GM12872 (cell line): ENCODE results near the gene FUT6.

Experiments
- TF ChIP-seq, protein P1 (sequence below): IDR thresholded peaks from 3 replicates; pipeline ENCODE4 v1.5.1; 2011; ENCODE audit warnings: low read depth, mild to moderate bottlenecking, low read length, moderate library complexity; ENCODE audit not compliant: insufficient read depth

The FUT6 gene

GRCh38 chr19:5785423-5785822 lies 54.1 kb downstream of the FUT6 start:
- TF ChIP-seq, protein P1, sequence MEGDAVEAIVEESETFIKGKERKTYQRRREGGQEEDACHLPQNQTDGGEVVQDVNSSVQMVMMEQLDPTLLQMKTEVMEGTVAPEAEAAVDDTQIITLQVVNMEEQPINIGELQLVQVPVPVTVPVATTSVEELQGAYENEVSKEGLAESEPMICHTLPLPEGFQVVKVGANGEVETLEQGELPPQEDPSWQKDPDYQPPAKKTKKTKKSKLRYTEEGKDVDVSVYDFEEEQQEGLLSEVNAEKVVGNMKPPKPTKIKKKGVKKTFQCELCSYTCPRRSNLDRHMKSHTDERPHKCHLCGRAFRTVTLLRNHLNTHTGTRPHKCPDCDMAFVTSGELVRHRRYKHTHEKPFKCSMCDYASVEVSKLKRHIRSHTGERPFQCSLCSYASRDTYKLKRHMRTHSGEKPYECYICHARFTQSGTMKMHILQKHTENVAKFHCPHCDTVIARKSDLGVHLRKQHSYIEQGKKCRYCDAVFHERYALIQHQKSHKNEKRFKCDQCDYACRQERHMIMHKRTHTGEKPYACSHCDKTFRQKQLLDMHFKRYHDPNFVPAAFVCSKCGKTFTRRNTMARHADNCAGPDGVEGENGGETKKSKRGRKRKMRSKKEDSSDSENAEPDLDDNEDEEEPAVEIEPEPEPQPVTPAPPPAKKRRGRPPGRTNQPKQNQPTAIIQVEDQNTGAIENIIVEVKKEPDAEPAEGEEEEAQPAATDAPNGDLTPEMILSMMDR, result no peak

- TF ChIP-seq, protein P1, result no peak
Observed at GRCh38 chr19:5784581-5785147, 54.8 kb downstream of the FUT6 start, which contains the start of gene PRR22. Gene PRR22, minus strand, starts transcription at chr19:5784746. Its CDS starts 86 bp downstream, at chr19:5784660.

DNA sequence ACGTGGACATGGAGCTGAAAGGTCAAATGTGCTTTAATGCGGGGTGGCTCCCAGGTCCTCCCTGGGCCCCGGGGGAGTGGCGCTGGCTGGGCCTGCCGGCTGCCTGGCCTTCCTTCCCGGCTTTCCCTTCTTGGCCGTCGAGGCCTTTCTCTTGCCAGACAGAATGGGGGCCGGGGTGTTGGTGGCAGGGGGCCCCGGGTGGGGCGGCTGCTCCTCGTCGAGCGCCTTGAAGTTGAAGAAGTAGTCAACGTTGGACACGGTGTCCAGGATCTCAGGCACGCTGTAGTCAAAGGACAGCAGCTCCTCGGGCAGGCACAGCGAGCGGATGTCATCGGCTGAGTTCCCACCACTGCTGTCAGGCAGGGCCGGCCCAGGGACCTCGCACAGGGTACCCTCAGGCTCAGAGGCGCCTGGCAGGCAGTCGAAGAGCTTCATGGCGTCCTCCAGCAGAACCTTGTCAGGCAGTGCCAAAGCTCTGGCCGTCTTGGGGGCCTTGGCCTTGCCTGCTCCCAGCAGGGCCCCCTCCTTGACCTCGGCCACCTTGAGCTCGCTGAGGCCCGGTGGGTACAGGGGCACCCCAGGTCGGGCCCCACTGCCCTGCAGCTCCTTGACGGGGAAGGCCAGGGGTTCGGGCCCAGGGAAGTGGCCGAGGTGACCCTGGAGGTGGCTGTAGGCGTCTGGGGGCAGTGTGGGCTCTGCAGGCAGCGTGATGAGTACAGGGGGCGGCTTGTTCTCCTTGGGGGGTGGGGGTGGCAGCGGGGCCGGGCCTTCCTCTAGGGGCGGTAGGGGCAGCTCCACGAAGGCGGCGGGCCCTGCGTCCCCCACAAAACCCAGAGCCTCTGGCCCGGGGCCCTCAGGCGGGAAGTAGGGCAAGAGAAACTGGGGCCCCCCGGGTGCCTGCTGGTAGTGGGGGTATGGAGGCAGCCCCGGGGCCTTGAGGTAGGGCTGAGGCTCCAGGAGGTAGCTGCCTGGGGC lies 56.3 kb downstream of the FUT6 start:
- TF ChIP-seq, protein P1, result no peak

DNA sequence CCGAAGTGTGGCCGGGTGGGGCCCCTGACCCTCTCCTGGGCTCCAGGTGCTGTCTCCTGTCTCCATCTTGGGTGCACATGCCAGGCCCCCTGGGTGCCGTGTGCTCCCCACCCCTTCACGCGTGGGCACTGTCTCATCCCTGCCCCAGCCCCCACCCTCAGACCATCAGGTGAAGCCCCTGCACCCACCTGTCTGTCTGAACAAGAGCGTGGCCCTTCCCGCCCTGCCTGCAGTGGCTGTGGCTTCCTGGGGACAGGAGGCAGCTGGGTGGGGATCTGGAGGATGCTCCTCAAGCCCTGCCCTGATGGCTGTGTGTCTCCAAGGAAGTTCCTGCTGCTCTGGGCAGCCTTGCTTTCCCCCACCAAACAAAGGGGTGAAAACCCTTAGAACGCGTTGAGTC lies 57.2 kb downstream of the FUT6 start:
- TF ChIP-seq, protein P1, result no peak
